ENCODE results near the gene FOS. TPM values are rescaled to one million over a fixed set of nuclear protein-coding genes. Genes with fewer than 3 reads are reported as not detected.

The FOS gene
- total and polyA plus RNA-seq, 2 of the 13 experiments (the other 11 are each of a cell fraction or from before 2014, with no cell fraction given), result 15.9 to 24.2 TPM

DNA sequence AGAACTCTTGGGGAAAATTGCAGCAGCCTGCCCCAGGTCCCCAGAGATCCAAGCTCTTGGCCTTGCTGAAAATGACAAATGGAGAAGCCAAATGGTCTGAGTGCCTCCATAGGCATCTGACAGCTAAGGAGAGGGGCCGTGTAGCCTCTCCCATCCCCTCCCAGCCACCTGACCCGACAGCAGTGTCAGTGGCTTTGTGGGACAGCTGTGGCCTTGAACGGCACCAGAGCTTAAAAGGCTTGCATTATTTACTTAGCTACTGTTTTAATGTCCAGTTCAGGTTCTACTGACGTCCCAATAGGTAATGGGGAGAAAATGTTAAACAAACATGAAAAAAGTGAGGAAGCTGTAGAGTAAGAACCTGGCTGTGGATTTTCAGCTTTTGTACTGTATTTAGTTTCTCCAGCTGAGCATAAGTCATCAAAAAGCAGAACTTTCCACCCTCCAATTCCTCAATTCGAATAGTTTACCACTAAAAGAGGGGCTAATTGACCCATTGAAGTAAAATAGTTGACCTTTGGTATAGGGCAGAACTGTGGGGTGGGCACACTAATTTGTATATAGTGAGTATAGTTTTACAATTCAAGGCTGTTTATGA is 50.0 kb downstream of the FOS start (continued):
- TF ChIP-seq, protein P1, sequence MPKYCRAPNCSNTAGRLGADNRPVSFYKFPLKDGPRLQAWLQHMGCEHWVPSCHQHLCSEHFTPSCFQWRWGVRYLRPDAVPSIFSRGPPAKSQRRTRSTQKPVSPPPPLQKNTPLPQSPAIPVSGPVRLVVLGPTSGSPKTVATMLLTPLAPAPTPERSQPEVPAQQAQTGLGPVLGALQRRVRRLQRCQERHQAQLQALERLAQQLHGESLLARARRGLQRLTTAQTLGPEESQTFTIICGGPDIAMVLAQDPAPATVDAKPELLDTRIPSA (CRISPR knock-in tag; IDR thresholded peaks at IDR 0.05; ENCODE audit: borderline replicate concordance), result no peak
- no peak for TF ChIP-seq HDAC6 (IDR thresholded peaks at IDR 0.05; ENCODE audit: low read depth, low read length)
- no peak for TF ChIP-seq WIZ (CRISPR knock-in tag; IDR thresholded peaks at IDR 0.05)
- TF ChIP-seq, protein P2, sequence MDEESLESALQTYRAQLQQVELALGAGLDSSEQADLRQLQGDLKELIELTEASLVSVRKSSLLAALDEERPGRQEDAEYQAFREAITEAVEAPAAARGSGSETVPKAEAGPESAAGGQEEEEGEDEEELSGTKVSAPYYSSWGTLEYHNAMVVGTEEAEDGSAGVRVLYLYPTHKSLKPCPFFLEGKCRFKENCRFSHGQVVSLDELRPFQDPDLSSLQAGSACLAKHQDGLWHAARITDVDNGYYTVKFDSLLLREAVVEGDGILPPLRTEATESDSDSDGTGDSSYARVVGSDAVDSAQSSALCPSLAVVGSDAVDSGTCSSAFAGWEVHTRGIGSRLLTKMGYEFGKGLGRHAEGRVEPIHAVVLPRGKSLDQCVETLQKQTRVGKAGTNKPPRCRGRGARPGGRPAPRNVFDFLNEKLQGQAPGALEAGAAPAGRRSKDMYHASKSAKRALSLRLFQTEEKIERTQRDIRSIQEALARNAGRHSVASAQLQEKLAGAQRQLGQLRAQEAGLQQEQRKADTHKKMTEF (CRISPR knock-in tag; IDR thresholded peaks at IDR 0.05), result 0 out of 2 replicates have a peak, but pooled peaks have one; percentile 31
- TF ChIP-seq, protein P3, sequence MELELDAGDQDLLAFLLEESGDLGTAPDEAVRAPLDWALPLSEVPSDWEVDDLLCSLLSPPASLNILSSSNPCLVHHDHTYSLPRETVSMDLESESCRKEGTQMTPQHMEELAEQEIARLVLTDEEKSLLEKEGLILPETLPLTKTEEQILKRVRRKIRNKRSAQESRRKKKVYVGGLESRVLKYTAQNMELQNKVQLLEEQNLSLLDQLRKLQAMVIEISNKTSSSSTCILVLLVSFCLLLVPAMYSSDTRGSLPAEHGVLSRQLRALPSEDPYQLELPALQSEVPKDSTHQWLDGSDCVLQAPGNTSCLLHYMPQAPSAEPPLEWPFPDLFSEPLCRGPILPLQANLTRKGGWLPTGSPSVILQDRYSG (CRISPR knock-in tag; IDR thresholded peaks at IDR 0.05), result no peak
- no peak for TF ChIP-seq PCBP2 (optimal IDR thresholded peaks at IDR 0.05; ENCODE audit: low read depth, low read length, poor library complexity, severe bottlenecking)
- TF ChIP-seq, protein P4, sequence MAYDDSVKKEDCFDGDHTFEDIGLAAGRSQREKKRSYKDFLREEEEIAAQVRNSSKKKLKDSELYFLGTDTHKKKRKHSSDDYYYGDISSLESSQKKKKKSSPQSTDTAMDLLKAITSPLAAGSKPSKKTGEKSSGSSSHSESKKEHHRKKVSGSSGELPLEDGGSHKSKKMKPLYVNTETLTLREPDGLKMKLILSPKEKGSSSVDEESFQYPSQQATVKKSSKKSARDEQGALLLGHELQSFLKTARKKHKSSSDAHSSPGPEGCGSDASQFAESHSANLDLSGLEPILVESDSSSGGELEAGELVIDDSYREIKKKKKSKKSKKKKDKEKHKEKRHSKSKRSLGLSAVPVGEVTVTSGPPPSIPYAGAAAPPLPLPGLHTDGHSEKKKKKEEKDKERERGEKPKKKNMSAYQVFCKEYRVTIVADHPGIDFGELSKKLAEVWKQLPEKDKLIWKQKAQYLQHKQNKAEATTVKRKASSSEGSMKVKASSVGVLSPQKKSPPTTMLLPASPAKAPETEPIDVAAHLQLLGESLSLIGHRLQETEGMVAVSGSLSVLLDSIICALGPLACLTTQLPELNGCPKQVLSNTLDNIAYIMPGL (CRISPR knock-in tag; IDR thresholded peaks at IDR 0.05; ENCODE audit: borderline replicate concordance in 1 of 2, low read depth in 1 of 2), result no peak
- TF ChIP-seq NFKBIZ (CRISPR knock-in tag; IDR thresholded peaks at IDR 0.05), result no peak
- no peak for TF ChIP-seq CEBPB (IDR thresholded peaks at IDR 0.05; ENCODE audit: borderline replicate concordance, low read depth, low read length)
- no peak for TF ChIP-seq ZNF496 (CRISPR knock-in tag; IDR thresholded peaks at IDR 0.05; ENCODE audit: insufficient replicate concordance)
- TF ChIP-seq, protein P5, sequence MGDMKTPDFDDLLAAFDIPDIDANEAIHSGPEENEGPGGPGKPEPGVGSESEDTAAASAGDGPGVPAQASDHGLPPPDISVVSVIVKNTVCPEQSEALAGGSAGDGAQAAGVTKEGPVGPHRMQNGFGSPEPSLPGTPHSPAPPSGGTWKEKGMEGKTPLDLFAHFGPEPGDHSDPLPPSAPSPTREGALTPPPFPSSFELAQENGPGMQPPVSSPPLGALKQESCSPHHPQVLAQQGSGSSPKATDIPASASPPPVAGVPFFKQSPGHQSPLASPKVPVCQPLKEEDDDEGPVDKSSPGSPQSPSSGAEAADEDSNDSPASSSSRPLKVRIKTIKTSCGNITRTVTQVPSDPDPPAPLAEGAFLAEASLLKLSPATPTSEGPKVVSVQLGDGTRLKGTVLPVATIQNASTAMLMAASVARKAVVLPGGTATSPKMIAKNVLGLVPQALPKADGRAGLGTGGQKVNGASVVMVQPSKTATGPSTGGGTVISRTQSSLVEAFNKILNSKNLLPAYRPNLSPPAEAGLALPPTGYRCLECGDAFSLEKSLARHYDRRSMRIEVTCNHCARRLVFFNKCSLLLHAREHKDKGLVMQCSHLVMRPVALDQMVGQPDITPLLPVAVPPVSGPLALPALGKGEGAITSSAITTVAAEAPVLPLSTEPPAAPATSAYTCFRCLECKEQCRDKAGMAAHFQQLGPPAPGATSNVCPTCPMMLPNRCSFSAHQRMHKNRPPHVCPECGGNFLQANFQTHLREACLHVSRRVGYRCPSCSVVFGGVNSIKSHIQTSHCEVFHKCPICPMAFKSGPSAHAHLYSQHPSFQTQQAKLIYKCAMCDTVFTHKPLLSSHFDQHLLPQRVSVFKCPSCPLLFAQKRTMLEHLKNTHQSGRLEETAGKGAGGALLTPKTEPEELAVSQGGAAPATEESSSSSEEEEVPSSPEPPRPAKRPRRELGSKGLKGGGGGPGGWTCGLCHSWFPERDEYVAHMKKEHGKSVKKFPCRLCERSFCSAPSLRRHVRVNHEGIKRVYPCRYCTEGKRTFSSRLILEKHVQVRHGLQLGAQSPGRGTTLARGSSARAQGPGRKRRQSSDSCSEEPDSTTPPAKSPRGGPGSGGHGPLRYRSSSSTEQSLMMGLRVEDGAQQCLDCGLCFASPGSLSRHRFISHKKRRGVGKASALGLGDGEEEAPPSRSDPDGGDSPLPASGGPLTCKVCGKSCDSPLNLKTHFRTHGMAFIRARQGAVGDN (CRISPR knock-in tag; IDR thresholded peaks at IDR 0.05), result no peak; the same call in 1 of the 2 replicates
- TF ChIP-seq HNRNPH1 (optimal IDR thresholded peaks at IDR 0.05; ENCODE audit: low read depth, low read length), result no peak
